Endothelial cell (in vitro differentiated cells): ENCODE data around the gene SEC14L2. TPM values are rescaled to one million over a fixed set of nuclear protein-coding genes. Genes with fewer than 3 reads are reported as not detected.

Source experiments
- DNase-seq: peaks from one replicate; pipeline ENCODE4 v3.0.0; 2021; ENCODE audit warnings: low spot score
- H3K27ac Mint-ChIP-seq: one replicate; pipeline ENCODE4 v1.8.0; 2021; ENCODE audit warnings: mixed read lengths, inconsistent platforms; ENCODE audit not compliant: unreplicated experiment
- H3K27me3 Mint-ChIP-seq: one replicate; pipeline ENCODE4 v1.8.0; 2021; ENCODE audit warnings: mild to moderate bottlenecking, moderate library complexity, mixed read lengths, inconsistent platforms; ENCODE audit not compliant: unreplicated experiment
- H3K36me3 Mint-ChIP-seq: one replicate; pipeline ENCODE4 v1.8.0; 2021; ENCODE audit warnings: mild to moderate bottlenecking, low read depth, mixed read lengths, inconsistent platforms; ENCODE audit not compliant: unreplicated experiment
- H3K4me1 Mint-ChIP-seq: one replicate; pipeline ENCODE4 v1.8.0; 2021; ENCODE audit warnings: mild to moderate bottlenecking, mixed read lengths, inconsistent platforms; ENCODE audit not compliant: unreplicated experiment
- H3K4me3 Mint-ChIP-seq: one replicate; pipeline ENCODE4 v1.8.0; 2021; ENCODE audit warnings: mild to moderate bottlenecking, mixed read lengths, inconsistent platforms; ENCODE audit not compliant: unreplicated experiment
- H3K9me3 Mint-ChIP-seq: one replicate; pipeline ENCODE4 v1.8.0; 2021; ENCODE audit warnings: mixed read lengths, inconsistent platforms; ENCODE audit not compliant: unreplicated experiment
- total RNA-seq: library from RNA; stranded (reverse); fragmentation: NEBNext Ultra II Directional; extraction: Animal tissue kit (Norgen Biotek cat#: 25700); gene quantifications from one replicate; pipeline ENCODE4 v1.2.1, GENCODE V29; 2021; ENCODE audit not compliant: unreplicated experiment
- TF ChIP-seq, protein P1 (sequence below): fragments of 200-600 bp; sonication (generic); IDR thresholded peaks from one replicate; pipeline ENCODE4 v1.5.0; 2021; ENCODE audit warnings: antibody characterized with exemption; ENCODE audit not compliant: unreplicated experiment

The SEC14L2 gene
- total RNA-seq, 1 donor from 2014 or later: 3.9 TPM

DNA sequence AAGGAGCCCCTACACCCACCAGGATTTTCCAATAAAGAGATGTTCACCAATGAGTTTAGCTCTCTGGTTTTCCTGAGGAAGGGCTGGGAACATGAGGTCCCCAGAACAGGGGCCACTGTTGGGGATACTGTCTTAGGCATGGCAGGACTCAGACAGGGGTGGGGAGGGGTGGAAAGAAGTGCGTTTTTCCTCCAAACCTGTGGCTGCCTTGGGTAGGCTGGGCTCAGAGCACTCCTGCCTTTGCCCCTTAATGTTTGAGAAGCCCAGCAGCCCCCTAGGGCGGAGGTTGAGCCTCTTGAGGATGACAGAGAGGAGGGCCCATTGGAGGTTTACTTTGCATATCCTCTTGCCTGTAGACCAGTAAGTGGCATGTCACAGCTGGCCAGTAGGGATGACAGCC, 39.4 kb downstream of the SEC14L2 start:
- H3K27ac Mint-ChIP-seq: peak overlapping the region; percentile 74
- no peak for DNase-seq
- no peak overlapping the region for H3K4me3 Mint-ChIP-seq
- peaks cover 29% of the 10 kb centered on the region for H3K4me1 Mint-ChIP-seq
- peaks cover 12% of the 10 kb centered on the region for H3K27me3 Mint-ChIP-seq
- peaks cover 3% of the 10 kb centered on the region for H3K36me3 Mint-ChIP-seq
- TF ChIP-seq, protein P1, sequence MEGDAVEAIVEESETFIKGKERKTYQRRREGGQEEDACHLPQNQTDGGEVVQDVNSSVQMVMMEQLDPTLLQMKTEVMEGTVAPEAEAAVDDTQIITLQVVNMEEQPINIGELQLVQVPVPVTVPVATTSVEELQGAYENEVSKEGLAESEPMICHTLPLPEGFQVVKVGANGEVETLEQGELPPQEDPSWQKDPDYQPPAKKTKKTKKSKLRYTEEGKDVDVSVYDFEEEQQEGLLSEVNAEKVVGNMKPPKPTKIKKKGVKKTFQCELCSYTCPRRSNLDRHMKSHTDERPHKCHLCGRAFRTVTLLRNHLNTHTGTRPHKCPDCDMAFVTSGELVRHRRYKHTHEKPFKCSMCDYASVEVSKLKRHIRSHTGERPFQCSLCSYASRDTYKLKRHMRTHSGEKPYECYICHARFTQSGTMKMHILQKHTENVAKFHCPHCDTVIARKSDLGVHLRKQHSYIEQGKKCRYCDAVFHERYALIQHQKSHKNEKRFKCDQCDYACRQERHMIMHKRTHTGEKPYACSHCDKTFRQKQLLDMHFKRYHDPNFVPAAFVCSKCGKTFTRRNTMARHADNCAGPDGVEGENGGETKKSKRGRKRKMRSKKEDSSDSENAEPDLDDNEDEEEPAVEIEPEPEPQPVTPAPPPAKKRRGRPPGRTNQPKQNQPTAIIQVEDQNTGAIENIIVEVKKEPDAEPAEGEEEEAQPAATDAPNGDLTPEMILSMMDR: no peak
- H3K9me3 Mint-ChIP-seq: no peaks in the 10 kb centered on the region

- Mint-ChIP-seq H3K27me3 (peaks cover 10% of the 10 kb centered on the region), H3K27ac (peak overlapping the region; percentile 6), H3K9me3 (no peaks in the 10 kb centered on the region), H3K36me3 (peaks cover 3% of the 10 kb centered on the region), H3K4me1 (peaks cover 27% of the 10 kb centered on the region), H3K4me3 (no peak overlapping the region)
- TF ChIP-seq, protein P1: no peak
- DNase-seq: no peak
Observed at GRCh38 chr22:30438559-30438958, 41.7 kb downstream of the SEC14L2 start.

GRCh38 chr22:30439226-30439625, 42.4 kb downstream of the SEC14L2 start:
- Mint-ChIP-seq H3K9me3 (no peaks in the 10 kb centered on the region), H3K4me1 (peaks cover 27% of the 10 kb centered on the region), H3K27ac (no peak overlapping the region), H3K27me3 (peaks cover 6% of the 10 kb centered on the region), H3K4me3 (no peak overlapping the region), H3K36me3 (peaks cover 3% of the 10 kb centered on the region)
- TF ChIP-seq, protein P1: no peak
- no peak for DNase-seq

GRCh38 chr22:30439836-30440235, 43.0 kb downstream of the SEC14L2 start:
- Mint-ChIP-seq H3K9me3 (no peaks in the 10 kb centered on the region), H3K4me3 (no peak overlapping the region), H3K36me3 (peaks cover under 1% of the 10 kb centered on the region), H3K27me3 (peaks cover 6% of the 10 kb centered on the region), H3K4me1 (peaks cover 23% of the 10 kb centered on the region), H3K27ac (no peak overlapping the region)
- DNase-seq: no peak
- TF ChIP-seq, protein P1: no peak

- TF ChIP-seq, protein P1: no peak
- peaks cover 3% of the 10 kb centered on the region for H3K27me3 Mint-ChIP-seq
- H3K4me1 Mint-ChIP-seq: peaks cover 16% of the 10 kb centered on the region
- no peaks in the 10 kb centered on the region for H3K36me3 Mint-ChIP-seq
- no peak overlapping the region for H3K4me3 Mint-ChIP-seq
- no peaks in the 10 kb centered on the region for H3K9me3 Mint-ChIP-seq
- H3K27ac Mint-ChIP-seq: no peak overlapping the region
- no peak for DNase-seq
Observed at GRCh38 chr22:30441088-30441487, 44.3 kb downstream of the SEC14L2 start.
